OCI-LY1 (cell line): ENCODE measurements around the gene GSTM2.
"Not testable (repeated sequence)": the region's sequence is repeated elsewhere in the genome, so short reads cannot be mapped to it uniquely, and the experiment has no call there.

Source experiments
- H2AFZ ChIP-seq: fragments of 200-600 bp; sonication (generic), shearing (Covaris generic); 2 replicates; pipeline ENCODE4 v1.6.0; 2014; ENCODE audit warnings: antibody characterized with exemption, mild to moderate bottlenecking, low read length
- H3F3A ChIP-seq: fragments of 200-600 bp; sonication (generic), shearing (Covaris generic); 2 replicates; pipeline ENCODE4 v1.6.0; 2014; ENCODE audit warnings: mild to moderate bottlenecking, antibody characterized with exemption, low read length, moderate library complexity; ENCODE audit not compliant: insufficient read depth
- H3K27ac ChIP-seq: fragments of 200-600 bp; sonication (generic); 2 replicates; pipeline ENCODE4 v1.5.1; 2014; ENCODE audit warnings: low read length, mixed run types, mild to moderate bottlenecking, low read depth; ENCODE audit not compliant: poor library complexity, severe bottlenecking
- H3K27me3 ChIP-seq: fragments of 200-600 bp; sonication (generic); 2 replicates; pipeline ENCODE4 v1.6.0; 2014; ENCODE audit warnings: antibody characterized with exemption, mild to moderate bottlenecking, low read length, moderate library complexity; ENCODE audit not compliant: insufficient read depth
- H3K36me3 ChIP-seq: fragments of 200-600 bp; sonication (generic); 2 replicates; pipeline ENCODE4 v1.6.1; 2014; ENCODE audit warnings: mild to moderate bottlenecking, antibody characterized with exemption, low read length, moderate library complexity, mixed read lengths; ENCODE audit not compliant: insufficient read depth
- H3K4me1 ChIP-seq: fragments of 200-600 bp; sonication (generic); 2 replicates; pipeline ENCODE4 v1.5.1; 2014; ENCODE audit warnings: mild to moderate bottlenecking, low read length, moderate library complexity; ENCODE audit not compliant: insufficient read depth, severe bottlenecking
- H3K4me2 ChIP-seq: fragments of 200-600 bp; sonication (generic), shearing (Covaris generic); 2 replicates; pipeline ENCODE4 v1.6.1; 2014; ENCODE audit warnings: low read length
- H3K4me3 ChIP-seq: fragments of 200-600 bp; sonication (generic); 2 replicates; pipeline ENCODE4 v1.5.1; 2014; ENCODE audit warnings: low read length, low read depth, mild to moderate bottlenecking, mixed read lengths; ENCODE audit not compliant: poor library complexity, severe bottlenecking
- H3K79me2 ChIP-seq: fragments of 200-600 bp; shearing (Covaris generic); 2 replicates; pipeline ENCODE4 v1.6.1; 2016; ENCODE audit warnings: mixed run types, low read length, mixed read lengths; ENCODE audit not compliant: insufficient read depth
- H3K9ac ChIP-seq: fragments of 200-600 bp; sonication (generic), shearing (Covaris generic); 2 replicates; pipeline ENCODE4 v1.6.1; 2014; ENCODE audit warnings: mild to moderate bottlenecking, low read length, mixed read lengths
- H3K9me2 ChIP-seq: fragments of 200-600 bp; sonication (generic), shearing (Covaris generic); 2 replicates; pipeline ENCODE4 v1.6.1; 2014; ENCODE audit warnings: low read depth, mild to moderate bottlenecking, low read length, mixed read lengths
- H3K9me3 ChIP-seq: fragments of 200-600 bp; shearing (Covaris generic); 2 replicates; pipeline ENCODE4 v1.6.1; 2014; ENCODE audit warnings: low read length, mixed read lengths
- H4K20me1 ChIP-seq: fragments of 200-600 bp; sonication (generic), shearing (Covaris generic); 2 replicates; pipeline ENCODE4 v1.6.0; 2016; ENCODE audit warnings: mild to moderate bottlenecking, low read length; ENCODE audit not compliant: insufficient read depth
- CTCF ChIP-seq: fragments of 200-600 bp; sonication (generic), shearing (Covaris generic); IDR thresholded peaks from 2 replicates; pipeline ENCODE4 v1.5.1; 2017; ENCODE audit warnings: mild to moderate bottlenecking, antibody characterized with exemption, low read length, moderate library complexity, mixed read lengths
- EZH2 ChIP-seq: fragments of 200-600 bp; sonication (generic), shearing (Covaris generic); IDR thresholded peaks from 2 replicates; pipeline ENCODE4 v1.8.0; 2017; ENCODE audit warnings: borderline replicate concordance, mixed run types, mild to moderate bottlenecking, antibody characterized with exemption, low read length, moderate library complexity, mixed read lengths

Gene GSTM2

GRCh38 chr1:109671067-109671466, 3.2 kb downstream of the GSTM2 start:
- Histone ChIP-seq H3K4me3 (no peak overlapping the region), H3K4me2 (no peak overlapping the region), H3K9me2 (no peaks in the 10 kb centered on the region), H3K27me3 (no peaks in the 10 kb centered on the region), H3K36me3 (no peaks in the 10 kb centered on the region), H2AFZ (no peak overlapping the region), H3F3A (no peaks in the 10 kb centered on the region), H3K27ac (no peak overlapping the region), H3K9ac (no peak overlapping the region), H3K79me2 (no peaks in the 10 kb centered on the region), H3K9me3 (no peaks in the 10 kb centered on the region), H3K4me1 (peaks cover 9% of the 10 kb centered on the region), H4K20me1 (no peaks in the 10 kb centered on the region)
- TF ChIP-seq CTCF (no peak), EZH2 (no peak)

GRCh38 chr1:109673861-109674260, 6.0 kb downstream of the GSTM2 start:
- H3K9me2 ChIP-seq, H3K4me2 ChIP-seq, H4K20me1 ChIP-seq: not testable (repeated sequence)

GRCh38 chr1:109676683-109677381, 9.0 kb downstream of the GSTM2 start:
- H3K4me3 ChIP-seq, H3F3A ChIP-seq, H3K9me3 ChIP-seq, H2AFZ ChIP-seq, H3K79me2 ChIP-seq, H4K20me1 ChIP-seq, H3K4me1 ChIP-seq, H3K27me3 ChIP-seq, H3K36me3 ChIP-seq, H3K9ac ChIP-seq, H3K9me2 ChIP-seq, H3K27ac ChIP-seq, H3K4me2 ChIP-seq: not testable (repeated sequence)

More at GRCh38 chr1:109673861-109674260, 6.0 kb downstream of the GSTM2 start:
- H3K9ac ChIP-seq, H2AFZ ChIP-seq, H3F3A ChIP-seq, H3K27ac ChIP-seq, H3K36me3 ChIP-seq, H3K79me2 ChIP-seq, H3K27me3 ChIP-seq, H3K4me3 ChIP-seq, H3K4me1 ChIP-seq, H3K9me3 ChIP-seq: not testable (repeated sequence)

GRCh38 chr1:109677459-109677858, 9.6 kb downstream of the GSTM2 start:
- Histone ChIP-seq H3K27me3 (peaks cover 5% of the 10 kb centered on the region; the same call in 1 of the 2 replicates), H4K20me1 (no peaks in the 10 kb centered on the region), H3K9ac (no peak overlapping the region), H3K36me3 (no peaks in the 10 kb centered on the region), H3K4me3 (no peak overlapping the region), H3K27ac (no peak overlapping the region), H3K4me2 (no peak overlapping the region), H3K4me1 (no peaks in the 10 kb centered on the region), H3K9me3 (no peaks in the 10 kb centered on the region), H3F3A (no peaks in the 10 kb centered on the region), H3K9me2 (no peaks in the 10 kb centered on the region), H3K79me2 (no peaks in the 10 kb centered on the region), H2AFZ (no peak overlapping the region)
- TF ChIP-seq CTCF (no peak), EZH2 (no peak)

GRCh38 chr1:109678637-109679036, 10.8 kb downstream of the GSTM2 start:
- H3K27ac ChIP-seq, H3K36me3 ChIP-seq, H3K4me1 ChIP-seq, H4K20me1 ChIP-seq, H3K79me2 ChIP-seq, H3F3A ChIP-seq, H3K9me2 ChIP-seq, H3K4me3 ChIP-seq, H3K4me2 ChIP-seq, H3K27me3 ChIP-seq, H3K9ac ChIP-seq, H2AFZ ChIP-seq, H3K9me3 ChIP-seq: not testable (repeated sequence)

GRCh38 chr1:109684777-109685176, 16.9 kb downstream of the GSTM2 start:
- not testable (repeated sequence) for H3K27ac ChIP-seq, H3F3A ChIP-seq, H3K36me3 ChIP-seq, H3K27me3 ChIP-seq, H3K9me3 ChIP-seq, H3K79me2 ChIP-seq, H4K20me1 ChIP-seq, H3K4me2 ChIP-seq, H2AFZ ChIP-seq, H3K4me3 ChIP-seq, H3K9me2 ChIP-seq, H3K4me1 ChIP-seq, H3K9ac ChIP-seq
